OCI-LY3 (cell line): Measurements from ENCODE around the gene UBN1.

Experiments used
- H2AFZ ChIP-seq: fragments of 200-600, 300-600 bp; shearing (Covaris generic); 2 replicates; pipeline ENCODE4 v1.6.0; 2014; ENCODE audit warnings: antibody characterized with exemption, low read depth, low read length
- H3K27ac ChIP-seq: fragments of 200-600, 300-600 bp; sonication (generic); 2 replicates; pipeline ENCODE4 v1.5.1; 2014; ENCODE audit warnings: mild to moderate bottlenecking, low read length, moderate library complexity, mixed read lengths
- H3K27me3 ChIP-seq: fragments of 200-600, 300-600 bp; sonication (generic); 2 replicates; pipeline ENCODE4 v1.6.1; 2014; ENCODE audit warnings: low read depth, low read length, mixed read lengths
- H3K36me3 ChIP-seq: fragments of 200-600, 300-600 bp; sonication (generic); replicated peaks from 2 replicates; pipeline ENCODE3; 2014; ENCODE audit warnings: low read depth, low read length, mixed read lengths
- H3K4me1 ChIP-seq: fragments of 300-600, 200-600 bp; sonication (generic); 2 replicates; pipeline ENCODE4 v1.6.1; 2014; ENCODE audit warnings: low read length, mixed read lengths
- H3K4me2 ChIP-seq: fragments of 200-600, 300-600 bp; sonication (generic); 2 replicates; pipeline ENCODE4 v1.6.1; 2014; ENCODE audit warnings: low read length, mixed read lengths
- H3K4me3 ChIP-seq: fragments of 300-600, 200-600 bp; sonication (generic); 2 replicates; pipeline ENCODE4 v1.5.1; 2014; ENCODE audit warnings: antibody characterized with exemption, mild to moderate bottlenecking, low read length, moderate library complexity
- H3K79me2 ChIP-seq: fragments of 300-600, 200-600 bp; shearing (Covaris generic); 2 replicates; pipeline ENCODE4 v1.6.1; 2014; ENCODE audit warnings: mild to moderate bottlenecking, low read length, mixed read lengths
- H3K9ac ChIP-seq: fragments of 300-600, 200-600 bp; shearing (Covaris generic); 2 replicates; pipeline ENCODE4 v1.6.0; 2014; ENCODE audit warnings: mild to moderate bottlenecking, low read length, moderate library complexity
- H3K9me3 ChIP-seq: fragments of 200-600, 300-600 bp; shearing (Covaris generic); 2 replicates; pipeline ENCODE4 v1.6.1; 2014; ENCODE audit warnings: low read length, mixed read lengths; ENCODE audit not compliant: insufficient read depth
- H4K20me1 ChIP-seq: fragments of 200-600, 300-600 bp; sonication (generic); 2 replicates; pipeline ENCODE4 v1.6.1; 2016; ENCODE audit warnings: low read length, mixed read lengths; ENCODE audit not compliant: insufficient read depth
- CTCF ChIP-seq: fragments of 200-600, 300-600 bp; sonication (generic); IDR thresholded peaks from 2 replicates; pipeline ENCODE4 v1.5.1; 2014; ENCODE audit warnings: antibody characterized with exemption, low read length, low read depth
- EZH2phosphoT487 ChIP-seq: fragments of 200-600 bp; shearing (Covaris generic); IDR thresholded peaks from 2 replicates; pipeline ENCODE4 v1.6.1; 2018; ENCODE audit warnings: antibody characterized with exemption, mixed run types, low read depth

The UBN1 gene

GRCh38 chr16:4831616-4832015 lies 15.7 kb upstream of the UBN1 start:
- H3K27me3 ChIP-seq = no peaks in the 10 kb centered on the region
- no peaks in the 10 kb centered on the region for H3K9me3 ChIP-seq
- TF ChIP-seq EZH2phosphoT487 (no peak), CTCF (no peak)
- peaks cover 26% of the 10 kb centered on the region for H3K79me2 ChIP-seq
- no peak overlapping the region for H3K27ac ChIP-seq
- no peak overlapping the region for H3K4me3 ChIP-seq
- no peak overlapping the region for H3K4me2 ChIP-seq
- no peaks in the 10 kb centered on the region for H3K4me1 ChIP-seq
- H3K36me3 ChIP-seq = peaks cover 68% of the 10 kb centered on the region
- no peak overlapping the region for H2AFZ ChIP-seq
- peaks cover 6% of the 10 kb centered on the region; the same call in 1 of the 2 replicates for H4K20me1 ChIP-seq
- H3K9ac ChIP-seq = no peak overlapping the region

- TF ChIP-seq EZH2phosphoT487 (no peak), CTCF (no peak)
- Histone ChIP-seq H3K4me2 (no peak overlapping the region), H3K9me3 (no peaks in the 10 kb centered on the region), H3K36me3 (peaks cover 67% of the 10 kb centered on the region), H3K79me2 (peaks cover 29% of the 10 kb centered on the region), H3K9ac (no peak overlapping the region), H4K20me1 (peaks cover 6% of the 10 kb centered on the region; the same call in 1 of the 2 replicates), H3K4me3 (no peak overlapping the region), H3K27ac (no peak overlapping the region), H3K4me1 (no peaks in the 10 kb centered on the region), H3K27me3 (no peaks in the 10 kb centered on the region), H2AFZ (no peak overlapping the region)
Measured at GRCh38 chr16:4832698-4833343, 14.5 kb upstream of the UBN1 start.

GRCh38 chr16:4833584-4833983 lies 13.7 kb upstream of the UBN1 start:
- no peaks in the 10 kb centered on the region for H3K9me3 ChIP-seq
- H3K9ac ChIP-seq = no peak overlapping the region
- H3K79me2 ChIP-seq = peaks cover 29% of the 10 kb centered on the region
- H4K20me1 ChIP-seq = peaks cover 6% of the 10 kb centered on the region; the same call in 1 of the 2 replicates
- no peak overlapping the region for H3K27ac ChIP-seq
- H3K27me3 ChIP-seq = no peaks in the 10 kb centered on the region
- TF ChIP-seq CTCF = no peak
- no peak for TF ChIP-seq EZH2phosphoT487
- no peaks in the 10 kb centered on the region for H3K4me1 ChIP-seq
- H2AFZ ChIP-seq = no peak overlapping the region
- H3K4me2 ChIP-seq = no peak overlapping the region
- H3K4me3 ChIP-seq = no peak overlapping the region
- H3K36me3 ChIP-seq = peaks cover 68% of the 10 kb centered on the region

- no peak overlapping the region for H3K27ac ChIP-seq
- TF ChIP-seq CTCF = no peak
- no peak for TF ChIP-seq EZH2phosphoT487
- peaks cover 72% of the 10 kb centered on the region for H3K36me3 ChIP-seq
- H3K9me3 ChIP-seq = no peaks in the 10 kb centered on the region
- H3K9ac ChIP-seq = no peak overlapping the region
- H4K20me1 ChIP-seq = peaks cover 8% of the 10 kb centered on the region; the same call in 1 of the 2 replicates
- peaks cover 35% of the 10 kb centered on the region for H3K79me2 ChIP-seq
- H3K4me3 ChIP-seq = no peak overlapping the region
- no peaks in the 10 kb centered on the region for H3K27me3 ChIP-seq
- no peaks in the 10 kb centered on the region for H3K4me1 ChIP-seq
- no peak overlapping the region for H3K4me2 ChIP-seq
- no peak overlapping the region for H2AFZ ChIP-seq
Measured at GRCh38 chr16:4836727-4837126, 10.6 kb upstream of the UBN1 start.
